Measurements from ENCODE around the gene ARMC9. TPM values are rescaled to one million over a fixed set of nuclear protein-coding genes. Genes with fewer than 3 reads are reported as not detected.
"Not testable (repeated sequence)": the region's sequence is repeated elsewhere in the genome, so short reads cannot be mapped to it uniquely, and the experiment has no call there.

ARMC9 gene
- total RNA-seq, 4 donors from 2014 or later, result 2.2 to 6.9 (median 5.3) TPM

DNA sequence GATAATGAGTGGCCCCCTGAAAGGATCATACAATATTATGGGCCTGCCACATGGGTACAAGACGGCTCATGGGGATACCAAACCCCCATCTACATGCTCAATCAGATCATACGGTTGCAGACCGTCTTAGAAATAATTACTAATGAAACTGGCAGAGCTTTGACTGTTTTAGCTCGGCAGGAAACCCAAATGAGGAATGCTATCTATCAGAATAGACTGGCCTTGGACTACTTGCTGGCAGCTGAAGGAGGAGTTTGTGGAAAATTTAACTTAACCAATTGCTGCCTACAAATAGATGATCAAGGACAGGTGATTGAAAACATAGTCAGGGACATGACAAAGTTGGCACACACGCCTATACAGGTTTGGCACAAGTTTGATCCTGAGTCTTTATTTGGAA is 209.3 kb downstream of the ARMC9 start:
- 69 to 72% methylated on average over 5 of the region's 5 CpGs for WGBS, 2 donors
- H3K4me3 ChIP-seq (ENCODE audit: low read depth, poor library complexity, severe bottlenecking); intact Hi-C loops (cut with DNase I; ENCODE audit: low total_unique reads); DNase-seq (ENCODE audit: low spot score in 2 of 2): not testable (repeated sequence)

DNA sequence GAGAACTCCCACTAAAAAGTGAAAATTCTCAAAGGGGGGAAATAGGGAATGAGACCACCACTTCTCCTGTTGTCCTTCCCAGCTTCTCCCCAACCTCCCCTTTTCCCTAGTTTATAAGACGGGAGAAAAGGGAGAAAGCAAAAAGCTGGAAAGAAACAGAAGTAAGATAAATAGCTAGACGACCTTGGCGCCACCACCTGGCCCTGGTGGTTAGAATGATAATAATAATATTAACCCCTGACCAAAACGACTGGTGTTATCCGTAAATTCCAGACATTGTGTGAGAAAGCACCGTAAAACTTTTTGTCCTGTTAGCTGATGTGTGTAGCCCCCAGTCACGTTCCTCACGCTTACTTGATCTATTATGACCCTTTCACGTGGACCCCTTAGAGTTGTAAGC is 209.9 kb downstream of the ARMC9 start:
- H3K4me3 ChIP-seq (ENCODE audit: low read depth, poor library complexity, severe bottlenecking); intact Hi-C loops (cut with DNase I; ENCODE audit: low total_unique reads); DNase-seq (ENCODE audit: low spot score in 2 of 2): not testable (repeated sequence)
- 86 to 88% methylated on average over 9 of the region's 9 CpGs for WGBS, 2 donors

DNA sequence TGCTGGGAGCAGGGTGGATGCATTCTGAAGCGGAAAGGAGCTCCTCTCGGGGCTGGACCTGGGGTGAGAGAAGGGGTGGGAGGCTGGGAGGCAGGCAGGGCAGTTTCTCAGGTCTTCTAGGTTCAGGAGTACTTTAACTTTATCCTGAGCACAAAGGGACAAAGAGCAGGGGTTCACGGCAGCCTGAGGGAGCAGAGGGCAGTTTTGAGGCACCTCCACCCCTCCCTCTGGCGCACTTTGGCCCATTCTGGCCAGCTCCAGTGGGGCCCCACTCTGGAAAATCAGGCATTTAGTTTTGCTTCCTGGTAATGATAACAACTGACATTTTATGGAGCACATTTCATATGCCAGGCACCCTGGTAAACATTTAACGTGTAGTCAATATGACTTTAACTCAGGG is 211.3 kb downstream of the ARMC9 start:
- intact Hi-C loops (cut with DNase I; ENCODE audit: low total_unique reads), result no loop called here
- DNase-seq (ENCODE audit: low spot score in 2 of 2), result no peak
- no peak for TF ChIP-seq POLR2A (IDR thresholded peaks at IDR 0.05)
- TF ChIP-seq, protein P1, sequence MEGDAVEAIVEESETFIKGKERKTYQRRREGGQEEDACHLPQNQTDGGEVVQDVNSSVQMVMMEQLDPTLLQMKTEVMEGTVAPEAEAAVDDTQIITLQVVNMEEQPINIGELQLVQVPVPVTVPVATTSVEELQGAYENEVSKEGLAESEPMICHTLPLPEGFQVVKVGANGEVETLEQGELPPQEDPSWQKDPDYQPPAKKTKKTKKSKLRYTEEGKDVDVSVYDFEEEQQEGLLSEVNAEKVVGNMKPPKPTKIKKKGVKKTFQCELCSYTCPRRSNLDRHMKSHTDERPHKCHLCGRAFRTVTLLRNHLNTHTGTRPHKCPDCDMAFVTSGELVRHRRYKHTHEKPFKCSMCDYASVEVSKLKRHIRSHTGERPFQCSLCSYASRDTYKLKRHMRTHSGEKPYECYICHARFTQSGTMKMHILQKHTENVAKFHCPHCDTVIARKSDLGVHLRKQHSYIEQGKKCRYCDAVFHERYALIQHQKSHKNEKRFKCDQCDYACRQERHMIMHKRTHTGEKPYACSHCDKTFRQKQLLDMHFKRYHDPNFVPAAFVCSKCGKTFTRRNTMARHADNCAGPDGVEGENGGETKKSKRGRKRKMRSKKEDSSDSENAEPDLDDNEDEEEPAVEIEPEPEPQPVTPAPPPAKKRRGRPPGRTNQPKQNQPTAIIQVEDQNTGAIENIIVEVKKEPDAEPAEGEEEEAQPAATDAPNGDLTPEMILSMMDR (IDR thresholded peaks at IDR 0.05), result no peak
- no peak overlapping the region for H3K4me3 ChIP-seq (ENCODE audit: low read depth, poor library complexity, severe bottlenecking)
- 93 to 94% methylated on average over 5 of the region's 5 CpGs for WGBS, 2 donors

DNA sequence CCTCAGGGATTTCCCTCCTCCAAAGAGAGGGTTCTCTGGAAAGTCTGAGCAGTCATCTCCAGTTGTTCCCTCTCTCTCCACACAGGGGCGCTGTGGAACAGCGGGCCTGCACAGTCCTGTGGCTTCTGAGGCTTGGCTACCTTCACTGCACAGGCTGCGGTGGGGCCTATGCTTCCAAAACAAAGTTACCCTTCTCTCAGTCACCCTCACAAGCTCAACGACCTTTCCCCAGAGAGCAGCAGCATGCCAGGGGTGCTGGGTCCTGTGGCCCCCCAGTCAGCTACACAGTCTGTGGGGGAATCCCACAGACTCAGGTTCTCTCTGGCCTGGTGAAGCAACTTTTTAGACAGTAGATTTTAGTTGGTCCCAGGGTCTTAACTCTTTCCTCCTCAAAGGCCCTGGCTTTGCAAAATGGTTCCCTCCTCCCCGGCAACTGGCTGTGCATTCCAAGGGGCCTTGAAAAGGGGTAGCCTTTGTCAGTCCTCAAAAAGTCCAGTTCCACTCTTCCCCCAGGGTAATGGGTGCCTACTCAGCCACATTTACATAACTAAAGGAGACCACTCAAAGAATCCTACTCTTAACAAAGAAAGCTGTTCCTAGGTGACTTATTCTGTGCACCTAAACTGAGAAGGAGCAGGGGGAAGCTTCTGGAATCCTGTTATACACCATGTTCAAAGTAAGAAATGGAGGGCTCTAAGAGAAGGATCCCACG is 212.0 kb downstream of the ARMC9 start:
- H3K4me3 ChIP-seq (ENCODE audit: low read depth, poor library complexity, severe bottlenecking), result no peak overlapping the region
- TF ChIP-seq, protein P1 (IDR thresholded peaks at IDR 0.05), result no peak
- TF ChIP-seq POLR2A (IDR thresholded peaks at IDR 0.05), result no peak
- DNase-seq (ENCODE audit: low spot score in 2 of 2), result no peak
- 79 to 82% methylated on average over 6 of the region's 6 CpGs for WGBS, 2 donors
- intact Hi-C loops (cut with DNase I; ENCODE audit: low total_unique reads), result no loop called here

DNA sequence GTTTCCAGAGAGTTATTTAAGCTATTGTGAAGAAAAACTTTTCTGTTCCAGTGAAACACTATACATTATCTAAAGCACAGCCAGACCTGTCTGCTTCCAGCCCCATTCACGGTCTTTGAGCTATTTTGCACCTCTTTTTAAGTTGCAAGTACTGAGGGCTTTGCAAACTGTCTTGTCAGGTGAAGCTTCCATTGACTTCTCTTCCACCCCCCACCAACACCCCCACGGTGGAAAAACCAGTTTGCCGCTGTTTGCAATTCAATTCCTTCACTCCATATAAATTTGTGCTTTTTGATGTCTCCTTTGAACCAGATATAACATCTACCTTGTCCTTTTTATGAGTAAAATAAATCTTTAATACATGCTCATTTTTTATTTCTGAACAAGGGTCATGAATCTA is 212.8 kb downstream of the ARMC9 start:
- no peak overlapping the region for H3K4me3 ChIP-seq (ENCODE audit: low read depth, poor library complexity, severe bottlenecking)
- TF ChIP-seq POLR2A (IDR thresholded peaks at IDR 0.05), result no peak
- TF ChIP-seq, protein P1 (IDR thresholded peaks at IDR 0.05), result no peak
- WGBS, 2 donors, result 63 to 65% methylated on average over 3 of the region's 3 CpGs
- no peak for DNase-seq (ENCODE audit: low spot score in 2 of 2)
- intact Hi-C loops (cut with DNase I; ENCODE audit: low total_unique reads), result no loop called here

DNA sequence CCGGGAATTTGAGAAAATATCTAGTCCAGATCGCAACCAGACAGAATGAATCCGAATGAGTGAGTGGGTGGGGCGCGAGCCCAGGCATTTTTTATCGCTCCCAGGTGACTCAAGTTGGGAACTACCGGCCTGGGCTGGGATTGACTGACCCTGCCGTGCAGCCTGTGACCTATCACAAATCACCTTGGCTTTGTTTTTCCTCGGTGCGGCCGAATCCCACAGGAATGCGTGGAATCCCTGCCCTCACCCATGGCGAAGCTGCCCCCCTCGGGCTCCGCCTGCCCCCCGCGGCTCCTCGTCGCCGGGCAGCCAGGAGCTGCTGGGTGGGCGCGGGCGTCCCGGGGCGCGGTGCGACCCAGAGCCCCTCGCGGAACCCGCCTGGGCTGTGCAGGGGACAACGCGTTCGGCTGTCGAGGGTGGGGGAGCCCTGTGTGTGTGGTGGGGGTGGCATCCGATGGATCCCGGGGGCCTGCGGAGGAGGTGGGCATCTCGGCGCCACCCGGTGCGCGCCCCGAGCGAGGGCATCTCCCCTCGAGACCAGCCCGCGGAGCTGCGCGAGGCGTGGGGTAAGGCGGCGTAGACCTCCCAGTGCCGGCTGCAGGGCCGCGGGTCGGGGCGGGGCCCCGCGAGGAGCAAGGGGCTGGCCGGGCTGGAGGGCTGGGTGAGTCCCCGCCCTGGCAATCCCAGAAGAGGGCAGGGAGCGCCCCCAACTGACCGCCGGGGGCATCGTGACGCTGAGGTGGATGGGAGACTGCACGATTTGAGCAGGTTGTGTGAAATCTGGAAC is 213.6 kb downstream of the ARMC9 start:
- peak overlapping the region; percentile 28 for H3K4me3 ChIP-seq (ENCODE audit: low read depth, poor library complexity, severe bottlenecking)
- whole genome bisulfite sequencing, 2 donors, result 3 to 4% methylated on average over 25 to 30 of the region's 67 CpGs
- intact Hi-C loops (cut with DNase I; ENCODE audit: low total_unique reads), result no loop called here
- DNase-seq (ENCODE audit: low spot score in 2 of 2), result peak; percentile 74 to 95
- TF ChIP-seq, protein P1 (IDR thresholded peaks at IDR 0.05), result no peak
- TF ChIP-seq POLR2A (IDR thresholded peaks at IDR 0.05), result no peak

All from lower leg skin (tissue), 4 donors.